Skeletal muscle tissue (tissue), 4 donors: ENCODE data around the gene SLC19A1. TPM values are rescaled to one million over a fixed set of nuclear protein-coding genes. Genes with fewer than 3 reads are reported as not detected.

Source experiments
- H3K27ac ChIP-seq: one replicate; pipeline ENCODE4 v1.7.0; 2013; ENCODE audit warnings: mild to moderate bottlenecking, low read depth, low read length, inconsistent platforms
- H3K27me3 ChIP-seq, 3 donors: one replicate each; pipeline ENCODE4 v1.7.0; 2013; ENCODE audit warnings: low read length in 3 of 3; ENCODE audit not compliant: control insufficient read depth in 3 of 3, insufficient read depth in 3 of 3
- H3K36me3 ChIP-seq, 3 donors: one replicate each; pipeline ENCODE4 v1.7.0; 2013; ENCODE audit warnings: low read length in 3 of 3; ENCODE audit not compliant: control insufficient read depth in 3 of 3, insufficient read depth in 3 of 3
- H3K4me1 ChIP-seq, 3 donors: one replicate each; pipeline ENCODE4 v1.7.0; 2013; ENCODE audit warnings: low read length in 3 of 3, mild to moderate bottlenecking in 3 of 3; ENCODE audit not compliant: control insufficient read depth in 3 of 3, insufficient read depth in 3 of 3
- H3K4me3 ChIP-seq, 3 donors: one replicate each; pipeline ENCODE4 v1.7.0; 2013; ENCODE audit warnings: low read length in 3 of 3
- H3K9ac ChIP-seq, 3 donors: one replicate each; pipeline ENCODE4 v1.7.0; 2013; ENCODE audit warnings: low read length in 3 of 3, mild to moderate bottlenecking in 3 of 3, moderate library complexity in 2 of 3, low read depth in 1 of 3
- H3K9me3 ChIP-seq, 3 donors: one replicate each; pipeline ENCODE4 v1.7.0; 2013; ENCODE audit warnings: low read length in 3 of 3; ENCODE audit not compliant: control insufficient read depth in 3 of 3
- total RNA-seq: library from RNA; depleted of rRNA; stranded (reverse); fragments of >200 nt; gene quantifications from one replicate; pipeline ENCODE4 v1.2.3, GENCODE V29; 2014
- donor health status: Osteomylitis.

Gene SLC19A1
- total RNA-seq, 1 donor from 2014 or later, result 4.7 TPM

DNA sequence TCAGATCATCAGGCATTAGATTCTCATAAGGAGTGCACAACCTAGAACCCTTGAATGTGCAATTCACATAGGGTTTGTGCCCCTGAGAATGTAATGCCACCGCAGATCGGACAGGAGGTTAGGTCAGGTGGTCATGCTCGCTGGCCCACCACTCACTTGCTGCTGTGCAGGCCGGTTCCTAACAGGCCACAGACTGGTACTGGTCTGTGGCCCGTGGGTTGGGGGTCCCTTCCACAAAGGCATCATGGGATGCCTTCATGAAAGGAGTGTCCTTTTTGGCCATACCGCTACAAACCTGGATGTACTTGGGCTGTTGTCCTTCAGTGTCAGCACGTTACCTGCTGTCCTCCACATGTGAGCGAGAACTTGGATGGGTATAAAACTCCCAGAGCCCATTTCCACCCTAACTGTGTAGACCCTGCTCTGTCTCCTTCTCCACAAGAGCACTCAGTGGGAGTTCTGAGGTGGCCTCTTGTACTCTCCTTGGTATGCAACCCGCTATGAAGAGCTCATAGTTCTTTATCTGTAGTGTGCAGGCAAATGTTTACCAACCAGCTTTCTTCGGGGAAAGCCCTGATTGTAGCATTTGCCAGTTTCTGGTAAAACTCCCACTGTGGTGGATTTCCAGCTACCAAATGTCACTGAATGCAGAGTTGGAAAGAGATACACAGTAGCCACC lies 41.7 kb upstream of the SLC19A1 start:
- peaks cover 14 to 28% (median 25%) of the 10 kb centered on the region in 3 donors for H3K27me3 ChIP-seq
- no peaks in the 10 kb centered on the region for H3K36me3 ChIP-seq
- peaks cover 8 to 20% (median 17%) of the 10 kb centered on the region in 3 donors for H3K9me3 ChIP-seq
- H3K27ac ChIP-seq, result no peak overlapping the region
- no peak overlapping the region for H3K4me3 ChIP-seq
- H3K4me1 ChIP-seq, result no peaks in the 10 kb centered on the region
- no peak overlapping the region for H3K9ac ChIP-seq

DNA sequence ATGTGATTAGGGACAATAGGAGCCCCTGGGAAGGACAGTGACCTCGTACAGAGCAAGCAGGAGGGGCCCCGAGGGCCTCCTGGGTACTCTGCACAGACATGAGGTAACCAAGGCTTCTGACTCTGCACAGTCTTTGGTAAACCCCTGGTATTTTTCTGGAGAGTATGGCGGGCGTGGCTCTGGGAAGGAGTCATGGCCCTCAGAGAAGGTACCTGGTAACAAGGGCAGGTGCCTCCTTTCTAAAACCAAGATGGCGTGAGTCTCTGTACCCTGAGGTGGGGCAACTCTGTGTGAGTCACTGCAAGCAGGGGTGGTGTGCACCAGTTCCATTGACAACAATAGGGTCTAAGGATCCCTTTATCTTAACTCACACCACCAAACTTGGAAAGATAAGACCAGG lies 39.9 kb upstream of the SLC19A1 start:
- Histone ChIP-seq H3K27me3 (peaks cover 17 to 30% (median 29%) of the 10 kb centered on the region in 3 donors), H3K36me3 (no peaks in the 10 kb centered on the region), H3K4me3 (no peak overlapping the region), H3K4me1 (no peaks in the 10 kb centered on the region), H3K27ac (no peak overlapping the region), H3K9me3 (peaks cover 8 to 17% (median 14%) of the 10 kb centered on the region in 3 donors), H3K9ac (no peak overlapping the region)

DNA sequence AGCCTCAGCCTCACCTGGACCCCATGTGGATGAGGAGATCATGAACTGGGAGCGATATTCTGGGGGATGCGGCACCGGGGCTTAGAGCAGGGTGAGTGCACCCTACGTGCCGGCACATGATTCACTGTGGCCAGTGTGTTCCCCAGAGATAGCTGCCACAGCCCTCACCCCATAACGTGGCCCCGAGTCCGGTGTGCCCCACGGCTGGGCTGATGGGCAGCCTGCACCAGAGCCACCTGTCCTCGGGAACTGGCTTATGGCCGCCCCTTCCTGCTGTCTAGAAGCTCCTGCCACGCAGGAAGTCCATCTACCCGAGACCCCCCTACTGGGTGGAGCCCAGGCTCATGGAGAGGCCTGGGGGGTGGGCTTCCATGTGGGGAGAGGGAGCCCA lies 39.1 kb upstream of the SLC19A1 start:
- no peak overlapping the region for H3K9ac ChIP-seq
- peaks cover 22 to 37% (median 35%) of the 10 kb centered on the region in 3 donors for H3K27me3 ChIP-seq
- H3K4me1 ChIP-seq, result no peaks in the 10 kb centered on the region
- no peak overlapping the region for H3K4me3 ChIP-seq
- H3K9me3 ChIP-seq, result peaks cover 7 to 14% (median 11%) of the 10 kb centered on the region in 3 donors
- no peaks in the 10 kb centered on the region for H3K36me3 ChIP-seq
- no peak overlapping the region for H3K27ac ChIP-seq

DNA sequence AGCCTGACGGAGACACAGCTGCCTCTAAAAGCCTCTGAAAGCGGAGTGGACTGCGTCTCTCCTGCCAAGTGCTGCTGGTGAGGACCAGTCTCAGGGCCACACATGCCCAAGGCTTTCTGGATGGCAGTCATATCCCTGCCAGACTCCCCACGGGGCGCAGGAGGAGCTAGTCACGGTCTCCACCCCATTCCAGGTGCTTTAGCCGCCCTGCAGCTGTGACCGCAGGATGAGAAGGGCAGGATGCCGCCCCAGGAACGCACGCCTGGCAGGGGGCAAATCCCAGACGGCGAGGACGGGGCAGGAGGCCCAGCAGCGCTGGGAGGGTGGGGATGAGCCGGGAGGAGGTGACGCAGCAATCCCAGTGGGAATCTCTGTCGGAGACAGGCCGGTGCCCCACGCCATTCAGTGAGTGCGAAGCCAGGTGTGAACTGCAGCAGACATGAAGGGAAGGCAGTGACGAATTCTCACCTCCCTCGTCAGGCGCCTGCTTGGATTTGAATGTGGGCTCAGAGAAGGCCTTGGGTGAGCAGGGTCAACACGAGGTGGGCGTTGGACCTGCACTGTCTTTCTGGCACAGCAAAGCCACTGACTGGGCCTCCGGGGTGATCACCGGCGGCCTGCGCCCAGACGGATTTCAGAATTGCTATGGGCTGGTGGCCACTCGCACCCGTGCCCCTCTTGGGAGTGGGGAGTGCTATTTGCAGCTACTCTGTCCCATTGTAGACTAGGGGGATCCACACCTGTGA lies 38.5 kb upstream of the SLC19A1 start:
- Histone ChIP-seq H3K4me3 (no peak overlapping the region), H3K27ac (no peak overlapping the region), H3K4me1 (no peaks in the 10 kb centered on the region), H3K9me3 (peaks cover 2 to 9% (median 6%) of the 10 kb centered on the region in 3 donors), H3K27me3 (peaks cover 24 to 41% (median 38%) of the 10 kb centered on the region in 3 donors), H3K9ac (no peak overlapping the region), H3K36me3 (no peaks in the 10 kb centered on the region)

DNA sequence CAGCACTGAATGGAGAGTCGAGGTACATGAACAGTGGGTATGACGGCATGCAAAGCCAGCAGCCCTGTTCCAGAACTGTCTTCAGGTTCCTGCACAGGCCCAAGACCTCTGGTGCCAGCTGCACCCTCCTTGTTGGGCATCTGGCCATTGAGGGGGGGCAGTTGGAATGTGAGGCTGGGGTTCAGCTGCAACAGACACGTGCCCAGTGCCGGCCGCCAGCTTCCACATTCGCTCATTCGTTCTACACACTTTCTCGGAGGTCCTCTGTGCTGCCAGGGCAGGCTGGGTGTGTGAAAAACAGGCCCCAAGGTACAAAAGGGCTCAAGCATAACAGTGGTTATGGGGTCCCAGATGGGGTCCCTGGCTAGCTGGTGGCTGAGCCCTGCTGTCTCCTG lies 37.9 kb upstream of the SLC19A1 start:
- Histone ChIP-seq H3K27me3 (peaks cover 25 to 46% (median 43%) of the 10 kb centered on the region in 3 donors), H3K9ac (no peak overlapping the region), H3K9me3 (peaks cover 0 to 7% (median 6%) of the 10 kb centered on the region in 3 donors), H3K27ac (no peak overlapping the region), H3K4me3 (no peak overlapping the region), H3K4me1 (no peaks in the 10 kb centered on the region), H3K36me3 (no peaks in the 10 kb centered on the region)

DNA sequence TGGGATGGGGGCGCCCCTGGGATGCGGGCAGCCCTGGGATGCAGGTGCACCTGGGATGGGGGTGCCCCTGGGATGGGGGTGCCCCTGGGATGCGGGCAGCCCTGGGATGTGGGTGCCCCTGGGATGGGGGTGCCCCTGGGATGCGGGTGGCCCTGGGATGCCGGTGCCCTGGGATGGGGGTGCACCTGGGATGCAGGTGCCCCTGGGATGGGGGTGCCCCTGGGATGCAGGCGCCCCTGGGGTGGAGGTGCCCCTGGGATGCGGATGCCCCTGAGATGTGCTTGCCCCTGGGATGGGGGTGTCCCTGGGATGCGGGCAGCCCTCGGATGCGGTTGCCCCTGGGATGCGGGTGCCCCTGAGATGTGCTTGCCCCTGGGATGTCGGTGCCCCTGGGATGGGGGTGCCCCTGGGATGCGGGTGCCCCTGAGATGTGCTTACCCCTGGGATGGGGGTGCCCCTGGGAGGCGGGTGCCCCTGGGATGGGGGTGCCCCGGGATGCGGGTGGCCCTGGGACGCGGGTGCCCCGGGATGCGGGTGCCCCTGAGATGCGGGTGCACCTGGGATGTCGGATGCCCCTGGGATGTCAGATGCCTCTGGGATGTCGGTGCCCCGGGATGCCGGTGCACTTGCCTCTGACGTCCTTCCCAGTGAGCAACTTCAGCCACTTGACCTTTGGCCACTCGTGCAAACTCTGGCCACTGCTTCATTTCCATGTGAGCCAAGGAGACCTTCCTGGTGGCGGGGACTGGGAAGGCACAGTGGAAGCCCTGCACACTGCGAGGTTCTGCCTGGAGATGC lies 37.3 kb upstream of the SLC19A1 start:
- Histone ChIP-seq H3K9ac (no peak overlapping the region), H3K4me1 (no peaks in the 10 kb centered on the region), H3K4me3 (no peak overlapping the region), H3K9me3 (peaks cover 0 to 6% (median 3%) of the 10 kb centered on the region in 3 donors), H3K36me3 (no peaks in the 10 kb centered on the region), H3K27me3 (peaks cover 25 to 50% (median 47%) of the 10 kb centered on the region in 3 donors), H3K27ac (no peak overlapping the region)

DNA sequence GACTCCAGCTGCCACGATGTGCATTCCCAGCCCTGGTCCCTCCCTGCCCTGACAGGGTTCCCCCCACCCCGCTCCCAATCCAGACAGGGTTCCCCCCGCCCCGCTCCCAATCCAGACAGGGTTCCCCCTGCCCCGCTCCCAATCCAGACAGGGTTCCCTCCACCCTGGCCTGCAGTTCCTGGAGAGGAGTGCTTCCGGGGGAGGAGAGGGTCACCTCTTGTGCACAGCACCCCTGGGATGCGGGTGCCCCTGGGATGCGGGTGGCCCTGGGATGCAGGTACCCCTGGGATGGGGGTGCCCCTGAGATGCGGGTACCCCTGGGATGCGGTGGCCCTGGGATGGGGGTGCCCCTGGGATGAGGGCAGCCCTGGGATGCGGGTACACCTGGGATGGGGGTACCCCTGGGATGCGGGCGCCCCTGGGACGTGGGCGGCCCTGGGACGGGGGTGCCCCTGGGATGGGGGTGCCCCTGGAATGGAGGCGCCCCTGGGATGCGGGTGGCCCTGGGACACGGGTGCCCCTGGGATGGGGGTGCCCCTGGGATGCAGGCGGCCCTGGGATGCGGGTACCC lies 36.7 kb upstream of the SLC19A1 start:
- no peak overlapping the region for H3K9ac ChIP-seq
- peaks cover 25 to 54% (median 52%) of the 10 kb centered on the region in 3 donors for H3K27me3 ChIP-seq
- H3K9me3 ChIP-seq, result peaks cover 0 to 6% (median 3%) of the 10 kb centered on the region in 3 donors
- no peaks in the 10 kb centered on the region for H3K36me3 ChIP-seq
- no peak overlapping the region for H3K27ac ChIP-seq
- H3K4me1 ChIP-seq, result no peaks in the 10 kb centered on the region
- H3K4me3 ChIP-seq, result no peak overlapping the region

DNA sequence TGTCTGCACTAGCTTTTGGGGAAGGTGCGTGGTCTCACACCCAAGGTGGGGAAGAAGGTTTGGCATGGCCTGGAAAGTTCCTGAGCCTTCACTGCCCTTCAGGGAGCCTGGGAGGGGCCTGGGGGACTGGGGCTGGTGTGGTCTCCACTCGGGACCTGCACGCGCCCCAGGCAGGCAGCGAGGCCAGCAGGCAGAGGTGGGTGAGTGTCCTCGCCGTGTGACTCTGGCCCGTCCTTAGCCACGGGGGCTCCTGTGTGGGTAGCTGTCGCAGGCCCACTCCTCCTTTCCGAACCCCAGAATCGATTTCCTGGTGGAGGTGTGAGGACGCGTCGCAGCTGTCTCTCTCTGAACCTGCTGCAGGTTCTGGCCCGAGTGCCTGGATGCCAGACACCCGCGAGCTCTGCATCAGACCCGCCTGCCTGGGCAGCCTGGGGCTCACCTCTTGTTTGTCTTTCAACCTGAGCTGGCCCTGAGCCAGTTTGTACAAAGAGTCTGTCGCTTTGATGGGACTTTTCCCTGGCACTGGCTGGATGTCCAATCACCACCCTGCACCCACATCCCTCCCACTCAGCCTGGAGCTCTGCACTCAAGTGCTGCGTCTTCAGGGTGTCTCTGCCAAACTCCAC lies 36.0 kb upstream of the SLC19A1 start:
- no peaks in the 10 kb centered on the region for H3K4me1 ChIP-seq
- H3K9me3 ChIP-seq, result peaks cover 0 to 6% (median 3%) of the 10 kb centered on the region in 3 donors
- H3K27me3 ChIP-seq, result peaks cover 25 to 56% (median 52%) of the 10 kb centered on the region in 3 donors
- no peak overlapping the region for H3K27ac ChIP-seq
- no peaks in the 10 kb centered on the region for H3K36me3 ChIP-seq
- H3K9ac ChIP-seq, result no peak overlapping the region
- H3K4me3 ChIP-seq, result no peak overlapping the region

DNA sequence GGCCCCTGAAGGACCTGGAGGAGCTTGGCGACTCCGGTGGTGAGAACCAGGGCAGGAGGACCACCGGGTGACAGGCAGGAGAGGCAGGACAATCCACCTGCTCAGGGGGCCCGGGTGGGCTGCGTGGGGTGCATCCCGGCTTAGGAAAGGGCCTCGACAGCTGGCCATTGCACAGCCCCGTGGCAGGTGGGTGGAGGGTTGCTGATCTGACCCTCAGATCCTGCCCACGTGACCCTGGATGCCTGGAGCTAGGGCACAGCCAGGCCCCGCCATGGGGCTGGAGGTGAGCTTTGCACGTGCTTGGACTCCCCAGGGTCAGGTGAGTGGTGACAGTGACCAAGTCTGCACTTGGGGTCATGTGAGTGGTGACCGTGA lies 35.5 kb upstream of the SLC19A1 start:
- Histone ChIP-seq H3K4me1 (no peaks in the 10 kb centered on the region), H3K27me3 (peaks cover 25 to 60% (median 52%) of the 10 kb centered on the region in 3 donors), H3K36me3 (no peaks in the 10 kb centered on the region), H3K9ac (no peak overlapping the region), H3K4me3 (no peak overlapping the region), H3K27ac (no peak overlapping the region), H3K9me3 (peaks cover 0 to 3% (median 1%) of the 10 kb centered on the region in 3 donors)
